ENCODE measurements around the gene SCFD2.

The SCFD2 gene

GRCh38 chr4:52925531-52925968 is 440.3 kb downstream of the SCFD2 start:
- DNase-seq (no peak), ATAC-seq (no peak)
- Mint-ChIP-seq H3K9me3 (no peaks in the 10 kb centered on the region), H3K4me3 (no peak overlapping the region), H3K4me1 (no peaks in the 10 kb centered on the region), H3K27ac (no peak overlapping the region), H3K36me3 (ENCODE audit: low read depth) (peaks cover 2% of the 10 kb centered on the region), H3K27me3 (no peaks in the 10 kb centered on the region)

- H3K36me3 Mint-ChIP-seq (ENCODE audit: low read depth) = peaks cover 4% of the 10 kb centered on the region
- DNase-seq (no peak), ATAC-seq (no peak)
- no peak overlapping the region for H3K4me3 Mint-ChIP-seq
- no peaks in the 10 kb centered on the region for H3K27me3 Mint-ChIP-seq
- no peaks in the 10 kb centered on the region for H3K4me1 Mint-ChIP-seq
- no peaks in the 10 kb centered on the region for H3K9me3 Mint-ChIP-seq
- no peak overlapping the region for H3K27ac Mint-ChIP-seq
These were observed 446.4 kb downstream of the SCFD2 start for GRCh38 chr4:52919461-52919860.

GRCh38 chr4:52917817-52918216 is 448.0 kb downstream of the SCFD2 start:
- Mint-ChIP-seq H3K27me3 (no peaks in the 10 kb centered on the region), H3K9me3 (no peaks in the 10 kb centered on the region), H3K4me1 (no peaks in the 10 kb centered on the region), H3K36me3 (ENCODE audit: low read depth) (peaks cover 4% of the 10 kb centered on the region), H3K27ac (no peak overlapping the region), H3K4me3 (no peak overlapping the region)
- no peak for DNase-seq
- no peak for ATAC-seq

GRCh38 chr4:52915730-52916300 is 450.0 kb downstream of the SCFD2 start:
- no peak for DNase-seq
- no peak for ATAC-seq
- Mint-ChIP-seq H3K27ac (no peak overlapping the region), H3K9me3 (no peaks in the 10 kb centered on the region), H3K27me3 (no peaks in the 10 kb centered on the region), H3K4me3 (no peak overlapping the region), H3K4me1 (no peaks in the 10 kb centered on the region), H3K36me3 (ENCODE audit: low read depth) (peaks cover 4% of the 10 kb centered on the region)

GRCh38 chr4:52915191-52915590 is 450.7 kb downstream of the SCFD2 start:
- Mint-ChIP-seq H3K4me3 (no peak overlapping the region), H3K27ac (no peak overlapping the region), H3K36me3 (ENCODE audit: low read depth) (peaks cover 3% of the 10 kb centered on the region), H3K27me3 (no peaks in the 10 kb centered on the region), H3K9me3 (no peaks in the 10 kb centered on the region), H3K4me1 (no peaks in the 10 kb centered on the region)
- no peak for DNase-seq
- ATAC-seq = no peak

- Mint-ChIP-seq H3K27me3 (no peaks in the 10 kb centered on the region), H3K36me3 (ENCODE audit: low read depth) (peaks cover 3% of the 10 kb centered on the region), H3K4me1 (no peaks in the 10 kb centered on the region), H3K27ac (no peak overlapping the region), H3K9me3 (no peaks in the 10 kb centered on the region), H3K4me3 (no peak overlapping the region)
- DNase-seq (no peak), ATAC-seq (no peak)
These were observed 451.7 kb downstream of the SCFD2 start for GRCh38 chr4:52914051-52914605.

- H3K9me3 Mint-ChIP-seq = no peaks in the 10 kb centered on the region
These were observed 453.3 kb downstream of the SCFD2 start for GRCh38 chr4:52912608-52913007.

GRCh38 chr4:52911684-52912294 is 454.1 kb downstream of the SCFD2 start:
- Mint-ChIP-seq H3K9me3 (no peaks in the 10 kb centered on the region), H3K27ac (no peak overlapping the region), H3K36me3 (ENCODE audit: low read depth) (peaks cover 18% of the 10 kb centered on the region), H3K4me3 (no peak overlapping the region), H3K4me1 (no peaks in the 10 kb centered on the region), H3K27me3 (no peaks in the 10 kb centered on the region)
- ATAC-seq (peak; percentile 43), DNase-seq (peak; percentile 79)

More at GRCh38 chr4:52912608-52913007, 453.3 kb downstream of the SCFD2 start:
- H3K36me3 Mint-ChIP-seq (ENCODE audit: low read depth) = peaks cover 10% of the 10 kb centered on the region
- no peak overlapping the region for H3K27ac Mint-ChIP-seq
- ATAC-seq (no peak), DNase-seq (no peak)
- no peaks in the 10 kb centered on the region for H3K27me3 Mint-ChIP-seq
- H3K4me3 Mint-ChIP-seq = no peak overlapping the region
- H3K4me1 Mint-ChIP-seq = no peaks in the 10 kb centered on the region

GRCh38 chr4:52910115-52910514 is 455.7 kb downstream of the SCFD2 start:
- DNase-seq (no peak), ATAC-seq (no peak)
- H3K27me3 Mint-ChIP-seq = no peaks in the 10 kb centered on the region

GRCh38 chr4:52907510-52907909 is 458.4 kb downstream of the SCFD2 start:
- no peaks in the 10 kb centered on the region for H3K27me3 Mint-ChIP-seq
- H3K36me3 Mint-ChIP-seq (ENCODE audit: low read depth) = peaks cover 38% of the 10 kb centered on the region
- H3K27ac Mint-ChIP-seq = no peak overlapping the region
- DNase-seq = no peak
- no peak overlapping the region for H3K4me3 Mint-ChIP-seq
- no peak for ATAC-seq
- H3K4me1 Mint-ChIP-seq = no peaks in the 10 kb centered on the region
- peaks cover 3% of the 10 kb centered on the region for H3K9me3 Mint-ChIP-seq

More at GRCh38 chr4:52910115-52910514, 455.7 kb downstream of the SCFD2 start:
- H3K4me1 Mint-ChIP-seq = no peaks in the 10 kb centered on the region
- peaks cover 31% of the 10 kb centered on the region for H3K36me3 Mint-ChIP-seq (ENCODE audit: low read depth)
- H3K9me3 Mint-ChIP-seq = no peaks in the 10 kb centered on the region
- no peak overlapping the region for H3K27ac Mint-ChIP-seq
- no peak overlapping the region for H3K4me3 Mint-ChIP-seq

- no peak for ATAC-seq
- Mint-ChIP-seq H3K4me1 (no peaks in the 10 kb centered on the region), H3K27ac (no peak overlapping the region), H3K4me3 (no peak overlapping the region), H3K27me3 (no peaks in the 10 kb centered on the region), H3K9me3 (peaks cover 3% of the 10 kb centered on the region), H3K36me3 (ENCODE audit: low read depth) (peaks cover 55% of the 10 kb centered on the region)
- no peak for DNase-seq
These were observed 461.4 kb downstream of the SCFD2 start for GRCh38 chr4:52904421-52904820.

GRCh38 chr4:52903273-52903672 is 462.6 kb downstream of the SCFD2 start:
- no peak for ATAC-seq
- no peak for DNase-seq
- no peak overlapping the region for H3K27ac Mint-ChIP-seq
- H3K9me3 Mint-ChIP-seq = peaks cover 3% of the 10 kb centered on the region
- peaks cover 52% of the 10 kb centered on the region for H3K36me3 Mint-ChIP-seq (ENCODE audit: low read depth)
- H3K4me3 Mint-ChIP-seq = no peak overlapping the region
- no peaks in the 10 kb centered on the region for H3K4me1 Mint-ChIP-seq
- no peaks in the 10 kb centered on the region for H3K27me3 Mint-ChIP-seq

- Mint-ChIP-seq H3K4me3 (no peak overlapping the region), H3K27ac (no peak overlapping the region), H3K27me3 (no peaks in the 10 kb centered on the region), H3K36me3 (ENCODE audit: low read depth) (peaks cover 9% of the 10 kb centered on the region), H3K4me1 (peaks cover 5% of the 10 kb centered on the region), H3K9me3 (peaks cover 3% of the 10 kb centered on the region)
- ATAC-seq (peak; percentile 52), DNase-seq (no peak)
These were observed 471.4 kb downstream of the SCFD2 start for GRCh38 chr4:52894443-52894842.

GRCh38 chr4:52892880-52893279 is 473.0 kb downstream of the SCFD2 start:
- Mint-ChIP-seq H3K4me1 (peaks cover 5% of the 10 kb centered on the region), H3K27me3 (no peaks in the 10 kb centered on the region), H3K36me3 (ENCODE audit: low read depth) (peaks cover 18% of the 10 kb centered on the region), H3K4me3 (no peak overlapping the region), H3K27ac (no peak overlapping the region), H3K9me3 (peaks cover 3% of the 10 kb centered on the region)
- DNase-seq (no peak), ATAC-seq (no peak)

GRCh38 chr4:52891743-52892142 is 474.1 kb downstream of the SCFD2 start:
- H3K4me3 Mint-ChIP-seq = no peak overlapping the region

More at GRCh38 chr4:52891743-52892142, 474.1 kb downstream of the SCFD2 start:
- Mint-ChIP-seq H3K27ac (peak overlapping the region; percentile 37), H3K36me3 (ENCODE audit: low read depth) (peaks cover 22% of the 10 kb centered on the region), H3K27me3 (no peaks in the 10 kb centered on the region), H3K9me3 (no peaks in the 10 kb centered on the region), H3K4me1 (peaks cover 5% of the 10 kb centered on the region)
- ATAC-seq = no peak
- DNase-seq = no peak

All from activated naive CD8-positive, alpha-beta T cell treated with anti-CD3 and anti-CD28 coated beads, Interleukin-2, amount 50 U/mL, for 24 hours (primary cell).